GM12874 (cell line): ENCODE measurements around the gene CDC25B.

Source experiments
- CTCF ChIP-seq: IDR thresholded peaks from 2 replicates; pipeline ENCODE4 v1.5.1; 2011; ENCODE audit warnings: low read depth, mild to moderate bottlenecking, control low read depth, low read length, moderate library complexity; ENCODE audit not compliant: insufficient read depth

The CDC25B gene

GRCh38 chr20:3757268-3757667 lies 38.8 kb upstream of the CDC25B start:
- TF ChIP-seq CTCF, result no peak

GRCh38 chr20:3758566-3758965 lies 37.5 kb upstream of the CDC25B start:
- TF ChIP-seq CTCF, result no peak

GRCh38 chr20:3759316-3759823 lies 36.7 kb upstream of the CDC25B start:
- no peak for TF ChIP-seq CTCF

GRCh38 chr20:3759884-3760283 lies 36.2 kb upstream of the CDC25B start:
- TF ChIP-seq CTCF, result no peak

GRCh38 chr20:3760655-3761348 lies 35.3 kb upstream of the CDC25B start:
- no peak for TF ChIP-seq CTCF

GRCh38 chr20:3763671-3764601 lies 32.2 kb upstream of the CDC25B start:
- no peak for TF ChIP-seq CTCF

- TF ChIP-seq CTCF, result no peak
These were observed 31.5 kb upstream of the CDC25B start for GRCh38 chr20:3764659-3765058.
